HG03064 (cell line): ENCODE results near the gene CDK19.
"Not testable (repeated sequence)": the region's sequence is repeated elsewhere in the genome, so short reads cannot be mapped to it uniquely, and the experiment has no call there.

Experiments
- ATAC-seq: cut with Tn5 transposase; IDR thresholded peaks from one replicate; pipeline ENCODE4 v1.9.1; 2021; ENCODE audit warnings: low read depth; ENCODE audit not compliant: unreplicated experiment

The CDK19 gene

GRCh38 chr6:110815411-110816409 lies at the start of gene CDK19:
CDK19 (minus strand) TSS chr6:110815469; CDS start chr6:110815136, 333 bp downstream.
- ATAC-seq, result peak; percentile 66

- no peak for ATAC-seq
These were observed 49.6 kb upstream of the CDK19 start for GRCh38 chr6:110864824-110865223.

GRCh38 chr6:110859335-110859792 lies 44.1 kb upstream of the CDK19 start:
- ATAC-seq, result no peak

- ATAC-seq, result no peak
These were observed 43.4 kb upstream of the CDK19 start for GRCh38 chr6:110858562-110859214.

- ATAC-seq, result no peak
These were observed 42.7 kb upstream of the CDK19 start for GRCh38 chr6:110858016-110858415.

- no peak for ATAC-seq
These were observed 41.0 kb upstream of the CDK19 start for GRCh38 chr6:110856296-110856695.

GRCh38 chr6:110853754-110854477 lies 38.6 kb upstream of the CDK19 start:
- no peak for ATAC-seq

- no peak for ATAC-seq
These were observed 37.5 kb upstream of the CDK19 start for GRCh38 chr6:110852773-110853172.

GRCh38 chr6:110849781-110850180 lies 34.5 kb upstream of the CDK19 start:
- no peak for ATAC-seq

- no peak for ATAC-seq
These were observed 26.0 kb upstream of the CDK19 start for GRCh38 chr6:110841266-110841665.

GRCh38 chr6:110835751-110836150 lies 20.5 kb upstream of the CDK19 start:
- not testable (repeated sequence) for ATAC-seq

- ATAC-seq, result no peak
These were observed 18.6 kb upstream of the CDK19 start for GRCh38 chr6:110833831-110834230.

- ATAC-seq, result no peak
These were observed 16.1 kb upstream of the CDK19 start for GRCh38 chr6:110831405-110831804.

- ATAC-seq, result no peak
These were observed 13.1 kb upstream of the CDK19 start for GRCh38 chr6:110828396-110828795.

- no peak for ATAC-seq
These were observed 11.2 kb upstream of the CDK19 start for GRCh38 chr6:110826236-110827129.

- no peak for ATAC-seq
These were observed 7.9 kb upstream of the CDK19 start for GRCh38 chr6:110823146-110823545.

- no peak for ATAC-seq
These were observed 7.0 kb upstream of the CDK19 start for GRCh38 chr6:110822249-110822648.

- no peak for ATAC-seq
These were observed 1.4 kb upstream of the CDK19 start for GRCh38 chr6:110816677-110817076.

- no peak for ATAC-seq
These were observed 256 bp downstream of the CDK19 start for GRCh38 chr6:110815015-110815410.
